AG10803 (cell line): ENCODE measurements around the gene POLE3.
A peak's percentile ranks its signal among the peaks of the same experiment; 100 is the strongest.

ENCODE experiments used
- DNase-seq: peaks from one replicate; pipeline ENCODE4 v3.0.0; 2010; ENCODE audit warnings: low read depth
- H3K4me3 ChIP-seq: 2 replicates; pipeline ENCODE4 v1.5.1; 2011; ENCODE audit warnings: mild to moderate bottlenecking, low read length, control low read depth
- CTCF ChIP-seq: conservative IDR thresholded peaks from 2 replicates; pipeline ENCODE4 v1.5.1; 2011; ENCODE audit warnings: mild to moderate bottlenecking, low read length, control low read depth, inconsistent platforms

POLE3 gene

GRCh38 chr9:113403646-113404045 is 6.8 kb downstream of the POLE3 start:
- H3K4me3 ChIP-seq = no peak overlapping the region
- no peak for TF ChIP-seq CTCF
- no peak for DNase-seq

- peak within 1 kb of the TSS; percentile 95 for H3K4me3 ChIP-seq
- TF ChIP-seq CTCF = peak; percentile 74
Observed at GRCh38 chr9:113401027-113401792, 9.3 kb downstream of the POLE3 start, which contains the start of gene ALAD. Gene ALAD, minus strand, starts transcription at chr9:113401284. Its CDS starts 7,725 bp downstream, at chr9:113393559.

GRCh38 chr9:113399646-113400200 is 10.8 kb downstream of the POLE3 start:
- H3K4me3 ChIP-seq = no peak overlapping the region; the same call in 1 of the 2 replicates
- TF ChIP-seq CTCF = no peak
- DNase-seq = no peak

More at GRCh38 chr9:113401027-113401792, 9.3 kb downstream of the POLE3 start, which contains the start of gene ALAD:
- peak; percentile 98 for DNase-seq

GRCh38 chr9:113398796-113399195 is 11.7 kb downstream of the POLE3 start:
- no peak for TF ChIP-seq CTCF
- no peak for DNase-seq

GRCh38 chr9:113397203-113397631 is 13.3 kb downstream of the POLE3 start:
- no peak for DNase-seq
- TF ChIP-seq CTCF = no peak
- no peak overlapping the region for H3K4me3 ChIP-seq

More at GRCh38 chr9:113398796-113399195, 11.7 kb downstream of the POLE3 start:
- H3K4me3 ChIP-seq = no peak overlapping the region

- no peak overlapping the region for H3K4me3 ChIP-seq
- TF ChIP-seq CTCF = no peak
- no peak for DNase-seq
Observed at GRCh38 chr9:113395000-113395861, 15.2 kb downstream of the POLE3 start.
